Measurements from ENCODE around the gene MAGI2.

GRCh38 chr7:78099715-78100394 lies 1353.6 kb downstream of the MAGI2 start:
- TF ChIP-seq EZH2 (IDR thresholded peaks at IDR 0.05; ENCODE audit: borderline replicate concordance, low read depth, low read length, poor library complexity, severe bottlenecking) (no peak), CTCF (conservative IDR thresholded peaks at IDR 0.05; ENCODE audit: low read depth, low read length) (no peak)

Measured in A673 (cell line).